Activated CD4-positive, alpha-beta T cell treated with anti-CD3 and anti-CD28 coated beads for 4 hours (primary cell): ENCODE measurements around the gene LHX8.
"Not testable (repeated sequence)": the region's sequence is repeated elsewhere in the genome, so short reads cannot be mapped to it uniquely, and the experiment has no call there.

ENCODE experiments used
- DNase-seq, 2 donors: peaks; one replicate each; pipeline ENCODE4 v3.0.0-alpha.2; 2020

Gene LHX8

GRCh38 chr1:75132812-75133619, 1.2 kb upstream of the LHX8 start:
- no peak for DNase-seq

- no peak for DNase-seq
Observed at GRCh38 chr1:75134647-75135572, 722 bp downstream of the LHX8 start.

GRCh38 chr1:75135573-75136194, 1.5 kb downstream of the LHX8 start:
- DNase-seq: no peak

GRCh38 chr1:75136195-75136815, 2.1 kb downstream of the LHX8 start:
- no peak for DNase-seq

- no peak for DNase-seq
Observed at GRCh38 chr1:75136921-75137641, 2.9 kb downstream of the LHX8 start.

GRCh38 chr1:75152092-75152491, 17.9 kb downstream of the LHX8 start:
- no peak for DNase-seq

- no peak for DNase-seq
Observed at GRCh38 chr1:75159154-75159553, 25.0 kb downstream of the LHX8 start.

- DNase-seq: no peak
Observed at GRCh38 chr1:75165264-75165663, 31.1 kb downstream of the LHX8 start.

GRCh38 chr1:75166821-75167220, 32.6 kb downstream of the LHX8 start:
- no peak for DNase-seq

GRCh38 chr1:75170011-75170410, 35.8 kb downstream of the LHX8 start:
- no peak for DNase-seq

GRCh38 chr1:75170981-75171380, 36.8 kb downstream of the LHX8 start:
- DNase-seq: no peak

GRCh38 chr1:75171876-75172275, 37.7 kb downstream of the LHX8 start:
- no peak for DNase-seq

- no peak for DNase-seq
Observed at GRCh38 chr1:75172556-75172955, 38.4 kb downstream of the LHX8 start.

GRCh38 chr1:75174031-75174760, 40.0 kb downstream of the LHX8 start:
- DNase-seq: no peak

GRCh38 chr1:75181214-75181955, 47.2 kb downstream of the LHX8 start:
- DNase-seq: not testable (repeated sequence)

GRCh38 chr1:75188892-75189291, 54.7 kb downstream of the LHX8 start:
- DNase-seq: no peak

- DNase-seq: no peak
Observed at GRCh38 chr1:75198163-75198562, 64.0 kb downstream of the LHX8 start.

GRCh38 chr1:75198761-75199160, 64.6 kb downstream of the LHX8 start:
- DNase-seq: no peak

GRCh38 chr1:75202751-75203150, 68.6 kb downstream of the LHX8 start:
- no peak for DNase-seq

GRCh38 chr1:75203415-75204277, 69.5 kb downstream of the LHX8 start:
- no peak for DNase-seq
